Hepatocyte (in vitro differentiated cells): Measurements from ENCODE around the gene CDC42BPB.

Experiments used
- CTCF ChIP-seq: fragments of 200-600 bp; sonication (generic); IDR thresholded peaks from 2 replicates; pipeline ENCODE4 v1.5.1; 2016; ENCODE audit warnings: antibody characterized with exemption, mild to moderate bottlenecking; ENCODE audit not compliant: poor library complexity
- EZH2 ChIP-seq: fragments of 200-600 bp; sonication (generic); IDR thresholded peaks from 2 replicates; pipeline ENCODE4 v1.6.1; 2016; ENCODE audit warnings: antibody characterized with exemption, mild to moderate bottlenecking, borderline replicate concordance

DNA sequence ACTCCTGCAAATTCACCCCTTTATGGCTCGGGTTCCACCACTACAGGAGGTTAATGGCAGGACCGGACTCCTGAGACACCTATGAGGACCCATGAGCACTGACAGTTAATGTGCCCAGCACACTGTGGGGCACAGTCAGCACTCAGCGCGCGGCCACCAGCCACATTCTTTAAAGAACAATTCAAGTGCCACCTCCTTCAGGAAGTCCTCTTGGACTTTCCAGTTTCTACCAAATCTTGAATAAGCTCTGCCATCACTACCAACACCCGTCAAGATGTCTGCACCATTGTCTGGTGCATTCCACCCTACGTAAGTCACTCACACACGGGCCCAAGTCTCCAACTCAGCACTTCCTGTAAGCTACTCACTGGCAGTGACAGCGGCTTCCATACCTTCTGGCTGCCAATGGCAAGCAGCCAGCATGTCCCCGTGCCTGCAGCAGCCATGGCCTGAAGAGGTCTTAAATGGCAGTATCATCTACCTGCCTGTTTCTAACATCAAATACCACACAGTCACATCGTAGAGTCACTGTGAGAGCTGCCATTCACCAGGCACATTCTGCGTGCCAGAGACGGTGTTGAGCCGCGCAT is 48.5 kb downstream of the CDC42BPB start:
- TF ChIP-seq CTCF (no peak), EZH2 (no peak)
